ENCODE measurements around the gene BEND7.
A peak's percentile ranks its signal among the peaks of the same experiment; 100 is the strongest.
"Not testable (repeated sequence)": the region's sequence is repeated elsewhere in the genome, so short reads cannot be mapped to it uniquely, and the experiment has no call there.

BEND7 gene

DNA sequence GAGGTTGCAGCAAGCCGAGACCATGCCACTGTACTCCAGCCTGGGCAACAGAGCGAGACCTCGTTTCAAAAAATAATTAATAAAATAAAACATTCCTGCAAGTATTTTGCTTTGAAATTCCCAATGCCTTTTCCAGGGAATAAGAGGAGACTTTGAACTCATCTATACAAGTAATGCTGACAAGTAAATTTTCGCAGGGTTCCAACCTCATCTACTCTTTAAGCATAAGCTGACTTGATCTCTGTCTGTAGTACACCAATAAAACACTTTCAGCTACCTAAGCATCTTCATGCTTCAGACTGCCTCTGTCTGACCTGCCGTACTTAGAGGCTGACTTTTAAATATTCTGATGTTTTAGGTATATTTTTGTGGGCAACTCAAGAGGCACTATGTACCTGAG is 13.7 kb upstream of the BEND7 start:
- DNase-seq (ENCODE audit: low read depth), result no peak
- H3K4me3 ChIP-seq (ENCODE audit: low read depth, low read length), result no peak overlapping the region
- no peak for TF ChIP-seq POLR2A (IDR thresholded peaks at IDR 0.05; ENCODE audit: extremely low read depth, insufficient read length)
- TF ChIP-seq, protein P1, sequence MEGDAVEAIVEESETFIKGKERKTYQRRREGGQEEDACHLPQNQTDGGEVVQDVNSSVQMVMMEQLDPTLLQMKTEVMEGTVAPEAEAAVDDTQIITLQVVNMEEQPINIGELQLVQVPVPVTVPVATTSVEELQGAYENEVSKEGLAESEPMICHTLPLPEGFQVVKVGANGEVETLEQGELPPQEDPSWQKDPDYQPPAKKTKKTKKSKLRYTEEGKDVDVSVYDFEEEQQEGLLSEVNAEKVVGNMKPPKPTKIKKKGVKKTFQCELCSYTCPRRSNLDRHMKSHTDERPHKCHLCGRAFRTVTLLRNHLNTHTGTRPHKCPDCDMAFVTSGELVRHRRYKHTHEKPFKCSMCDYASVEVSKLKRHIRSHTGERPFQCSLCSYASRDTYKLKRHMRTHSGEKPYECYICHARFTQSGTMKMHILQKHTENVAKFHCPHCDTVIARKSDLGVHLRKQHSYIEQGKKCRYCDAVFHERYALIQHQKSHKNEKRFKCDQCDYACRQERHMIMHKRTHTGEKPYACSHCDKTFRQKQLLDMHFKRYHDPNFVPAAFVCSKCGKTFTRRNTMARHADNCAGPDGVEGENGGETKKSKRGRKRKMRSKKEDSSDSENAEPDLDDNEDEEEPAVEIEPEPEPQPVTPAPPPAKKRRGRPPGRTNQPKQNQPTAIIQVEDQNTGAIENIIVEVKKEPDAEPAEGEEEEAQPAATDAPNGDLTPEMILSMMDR (IDR thresholded peaks at IDR 0.05; ENCODE audit: low read depth, low read length), result no peak

GRCh38 chr10:13537985-13538384 is 9.2 kb upstream of the BEND7 start:
- DNase-seq (ENCODE audit: low read depth); H3K4me3 ChIP-seq (ENCODE audit: low read depth, low read length): not testable (repeated sequence)

DNA sequence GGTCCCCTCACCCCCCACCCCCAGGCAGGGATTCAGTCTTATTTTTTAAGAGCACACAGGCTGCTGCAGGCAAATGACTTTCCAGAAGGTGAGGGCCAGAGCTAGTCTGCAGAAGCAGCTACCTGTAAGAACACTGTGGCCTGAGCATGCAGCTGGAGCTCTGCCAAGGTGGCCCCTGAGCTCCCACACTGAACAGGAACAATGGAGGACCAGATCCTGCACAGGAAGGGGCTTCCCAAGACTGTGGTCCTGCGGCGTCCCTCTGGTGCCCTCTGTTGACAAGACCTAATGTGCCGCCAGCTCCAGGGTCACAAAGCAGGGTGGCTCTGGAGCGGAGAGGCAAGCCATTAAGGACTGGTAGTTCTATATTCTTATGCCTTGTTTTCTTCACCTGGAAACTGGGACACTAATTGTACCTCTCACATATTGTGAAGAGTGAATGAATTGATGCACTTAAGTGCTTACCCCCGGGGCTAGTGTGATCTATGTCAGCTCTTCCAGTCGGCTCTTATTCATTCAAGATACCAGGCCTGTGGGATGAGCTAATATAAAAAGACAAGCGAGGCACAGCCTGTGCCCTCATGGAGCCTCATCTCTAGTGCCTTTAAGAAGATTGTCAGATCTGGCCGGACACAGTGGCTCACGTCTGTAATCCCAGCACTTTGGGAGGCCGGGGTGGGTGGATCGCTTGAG is 8.0 kb upstream of the BEND7 start:
- no peak overlapping the region for H3K4me3 ChIP-seq (ENCODE audit: low read depth, low read length)
- peak; percentile 54 for DNase-seq (ENCODE audit: low read depth)
- TF ChIP-seq MYC (IDR thresholded peaks at IDR 0.05; ENCODE audit: low read depth, low read length), result no peak
- TF ChIP-seq, protein P2, sequence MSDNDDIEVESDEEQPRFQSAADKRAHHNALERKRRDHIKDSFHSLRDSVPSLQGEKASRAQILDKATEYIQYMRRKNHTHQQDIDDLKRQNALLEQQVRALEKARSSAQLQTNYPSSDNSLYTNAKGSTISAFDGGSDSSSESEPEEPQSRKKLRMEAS (IDR thresholded peaks at IDR 0.05; ENCODE audit: low read depth, low read length), result no peak
- TF ChIP-seq, protein P1 (IDR thresholded peaks at IDR 0.05; ENCODE audit: low read depth, low read length), result peak; percentile 45

- no peak for DNase-seq (ENCODE audit: low read depth)
- TF ChIP-seq, protein P2 (IDR thresholded peaks at IDR 0.05; ENCODE audit: low read depth, low read length), result no peak
- no peak for TF ChIP-seq POLR2A (IDR thresholded peaks at IDR 0.05; ENCODE audit: extremely low read depth, insufficient read length)
- TF ChIP-seq, protein P1 (IDR thresholded peaks at IDR 0.05; ENCODE audit: low read depth, low read length), result no peak
- no peak for TF ChIP-seq MYC (IDR thresholded peaks at IDR 0.05; ENCODE audit: low read depth, low read length)
- H3K4me3 ChIP-seq (ENCODE audit: low read depth, low read length), result no peak overlapping the region
Observed at GRCh38 chr10:13535346-13535745, 6.5 kb upstream of the BEND7 start.

DNA sequence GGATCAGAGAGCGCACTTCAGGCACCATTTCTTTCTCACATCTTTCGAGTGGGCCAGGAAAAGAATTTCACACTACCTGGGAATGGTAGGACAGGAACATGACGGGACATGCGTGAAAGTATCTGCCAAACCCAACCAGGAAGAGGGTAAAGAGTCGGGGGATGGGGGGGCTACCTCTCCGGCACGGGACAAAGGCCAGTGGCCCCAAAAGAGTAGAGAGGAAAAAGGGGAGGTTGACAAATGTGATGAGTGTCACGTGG is 830 bp upstream of the BEND7 start:
- no peak for TF ChIP-seq MYC (IDR thresholded peaks at IDR 0.05; ENCODE audit: low read depth, low read length)
- TF ChIP-seq POLR2A (IDR thresholded peaks at IDR 0.05; ENCODE audit: extremely low read depth, insufficient read length), result no peak
- TF ChIP-seq, protein P2 (IDR thresholded peaks at IDR 0.05; ENCODE audit: low read depth, low read length), result no peak
- TF ChIP-seq, protein P1 (IDR thresholded peaks at IDR 0.05; ENCODE audit: low read depth, low read length), result no peak
- DNase-seq (ENCODE audit: low read depth), result no peak
- H3K4me3 ChIP-seq (ENCODE audit: low read depth, low read length), result no peak overlapping the region

GRCh38 chr10:13528123-13528874 is 515 bp downstream of the BEND7 start:
- no peak overlapping the region for H3K4me3 ChIP-seq (ENCODE audit: low read depth, low read length)
- no peak for DNase-seq (ENCODE audit: low read depth)
- TF ChIP-seq POLR2A (IDR thresholded peaks at IDR 0.05; ENCODE audit: extremely low read depth, insufficient read length), result no peak
- TF ChIP-seq MYC (IDR thresholded peaks at IDR 0.05; ENCODE audit: low read depth, low read length), result no peak
- TF ChIP-seq, protein P1 (IDR thresholded peaks at IDR 0.05; ENCODE audit: low read depth, low read length), result no peak
- TF ChIP-seq, protein P2 (IDR thresholded peaks at IDR 0.05; ENCODE audit: low read depth, low read length), result no peak

All from NB4 (cell line).